Spleen (tissue), 7 donors: ENCODE data around the gene PTH1R.

ENCODE experiments used
- CTCF ChIP-seq, 11 experiments: fragments of 200-600 bp in 7 of 11; fragments of 450-650 bp in 4 of 11; sonication (generic) in 4 of 11; IDR thresholded peaks in 8 of 11; conservative IDR thresholded peaks in 3 of 11; 1 replicate in 7 of 11; 2 replicates in 4 of 11; pipeline versions ENCODE4 v1.4.0 to v1.8.0; 2016 to 2021; ENCODE audit warnings: antibody characterized with exemption in 11 of 11, inconsistent platforms in 4 of 11, mild to moderate bottlenecking in 1 of 11
- POLR2A ChIP-seq, 3 donors: fragments of 450-650 bp; IDR thresholded peaks; one replicate each; pipeline ENCODE4 v1.5.1; 2017; ENCODE audit warnings: antibody characterized with exemption in 3 of 3, mild to moderate bottlenecking in 1 of 3
- POLR2AphosphoS5 ChIP-seq, 3 donors: sonication (generic); formaldehyde crosslinking; IDR thresholded peaks; one replicate each; pipeline ENCODE4 v1.5.1; 2017; ENCODE audit warnings: antibody characterized with exemption in 3 of 3
- donor health status: DM: no; HTN: no; CAD: no; lungs with moderate emphysema.
- donor health status: DM: no; HTN: no; CAD: no.
- donor health status: DM: no; HTN: no; CAD: no.

- TF ChIP-seq CTCF (IDR thresholded peaks at IDR 0.05 in 8 of 11, conservative IDR thresholded peaks at IDR 0.05 in 3 of 11), result no peak
- TF ChIP-seq POLR2A (IDR thresholded peaks at IDR 0.05), result no peak
- TF ChIP-seq POLR2AphosphoS5 (IDR thresholded peaks at IDR 0.05), result peak in 2 of 3 donors; percentile 17 to 55
Observed at GRCh38 chr3:46882377-46883053, 5.0 kb downstream of the PTH1R start.
